GM23248 (cell line): ENCODE measurements around the gene RIPOR3.

Source experiments
- EZH2 ChIP-seq: fragments of 200-600 bp; sonication (generic); IDR thresholded peaks from 2 replicates; pipeline ENCODE4 v1.6.1; 2018; ENCODE audit warnings: antibody characterized with exemption, mild to moderate bottlenecking; ENCODE audit not compliant: insufficient read depth, poor library complexity, severe bottlenecking
- EZH2phosphoT487 ChIP-seq: fragments of 200-600 bp; sonication (generic); IDR thresholded peaks from 2 replicates; pipeline ENCODE4 v1.6.1; 2018; ENCODE audit warnings: antibody characterized with exemption, moderate library complexity, mild to moderate bottlenecking, low read depth; ENCODE audit not compliant: insufficient read depth

- TF ChIP-seq EZH2 (no peak), EZH2phosphoT487 (no peak)
These were observed 95.9 kb downstream of the RIPOR3 start for GRCh38 chr20:50595433-50595895.
